Activated CD4-positive, CD25-positive, alpha-beta regulatory T cell (primary cell): ENCODE data around the gene ARPC4.

Experiments used
- DNase-seq, 4 experiments: peaks; one replicate each; lab custom pipeline; 2025; lab: John Stamatoyannopoulos, UW

The ARPC4 gene

GRCh38 chr3:9855594-9855993 is 62.7 kb downstream of the ARPC4 start:
- DNase-seq, result no peak
